GM18909 (cell line): ENCODE results near the gene HLTF.
A peak's percentile ranks its signal among the peaks of the same experiment; 100 is the strongest.

Experiments
- ATAC-seq: cut with Tn5 transposase; IDR thresholded peaks from one replicate; pipeline ENCODE4 v1.9.1; 2021; ENCODE audit warnings: mild to moderate bottlenecking; ENCODE audit not compliant: unreplicated experiment, poor library complexity

Gene HLTF

GRCh38 chr3:149020839-149021252, 65.5 kb downstream of the HLTF start:
- ATAC-seq = no peak

DNA sequence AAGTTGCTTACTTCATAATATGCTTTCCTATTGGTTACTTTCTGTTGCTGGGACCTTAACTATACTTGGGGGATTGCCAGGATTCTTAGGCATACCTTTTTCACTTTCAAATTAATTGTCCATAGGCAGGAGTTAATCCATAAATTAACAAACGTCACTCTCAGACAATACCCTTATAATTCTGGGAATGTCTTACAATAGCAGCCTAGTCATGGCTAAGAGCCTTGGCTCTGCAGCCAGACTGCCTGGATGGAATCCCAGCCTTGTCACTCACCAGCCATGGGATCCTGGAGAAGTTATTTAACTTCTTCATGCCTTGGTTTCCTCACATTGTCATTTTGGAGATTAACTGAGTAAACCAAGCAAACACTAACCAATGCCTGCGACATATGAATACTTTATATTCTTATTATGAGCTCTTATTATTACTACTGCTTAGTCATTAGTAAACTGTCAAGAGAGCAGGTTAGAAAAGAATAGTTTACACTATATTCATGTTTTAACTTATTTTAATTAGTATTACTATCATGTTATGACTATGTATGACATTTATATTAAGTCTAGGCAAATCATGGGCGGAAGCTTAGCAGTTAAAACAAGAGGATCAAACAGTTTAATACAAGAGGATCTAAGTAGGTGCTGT, 66.0 kb downstream of the HLTF start:
- ATAC-seq = no peak

DNA sequence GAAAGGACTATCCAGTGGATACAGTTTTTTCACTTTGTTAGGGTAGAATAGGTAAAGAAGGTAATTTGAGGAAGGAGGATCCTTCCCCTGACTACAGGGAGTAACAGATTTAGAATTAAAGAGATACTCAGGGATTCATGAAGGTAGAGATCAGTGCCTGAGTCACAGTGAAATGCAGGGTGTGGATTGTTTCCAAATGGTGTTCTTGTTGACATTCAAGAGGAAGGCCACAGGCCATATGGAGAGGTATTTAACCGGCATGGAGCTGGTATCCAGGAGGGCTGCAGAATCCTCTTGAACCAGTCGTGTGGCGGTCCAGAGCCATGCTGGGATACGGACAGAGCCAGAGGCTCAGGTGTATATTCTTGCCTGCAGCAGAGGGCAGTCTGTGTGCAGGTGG, 66.8 kb downstream of the HLTF start:
- ATAC-seq = no peak

GRCh38 chr3:149018247-149018646, 68.1 kb downstream of the HLTF start:
- ATAC-seq = no peak

DNA sequence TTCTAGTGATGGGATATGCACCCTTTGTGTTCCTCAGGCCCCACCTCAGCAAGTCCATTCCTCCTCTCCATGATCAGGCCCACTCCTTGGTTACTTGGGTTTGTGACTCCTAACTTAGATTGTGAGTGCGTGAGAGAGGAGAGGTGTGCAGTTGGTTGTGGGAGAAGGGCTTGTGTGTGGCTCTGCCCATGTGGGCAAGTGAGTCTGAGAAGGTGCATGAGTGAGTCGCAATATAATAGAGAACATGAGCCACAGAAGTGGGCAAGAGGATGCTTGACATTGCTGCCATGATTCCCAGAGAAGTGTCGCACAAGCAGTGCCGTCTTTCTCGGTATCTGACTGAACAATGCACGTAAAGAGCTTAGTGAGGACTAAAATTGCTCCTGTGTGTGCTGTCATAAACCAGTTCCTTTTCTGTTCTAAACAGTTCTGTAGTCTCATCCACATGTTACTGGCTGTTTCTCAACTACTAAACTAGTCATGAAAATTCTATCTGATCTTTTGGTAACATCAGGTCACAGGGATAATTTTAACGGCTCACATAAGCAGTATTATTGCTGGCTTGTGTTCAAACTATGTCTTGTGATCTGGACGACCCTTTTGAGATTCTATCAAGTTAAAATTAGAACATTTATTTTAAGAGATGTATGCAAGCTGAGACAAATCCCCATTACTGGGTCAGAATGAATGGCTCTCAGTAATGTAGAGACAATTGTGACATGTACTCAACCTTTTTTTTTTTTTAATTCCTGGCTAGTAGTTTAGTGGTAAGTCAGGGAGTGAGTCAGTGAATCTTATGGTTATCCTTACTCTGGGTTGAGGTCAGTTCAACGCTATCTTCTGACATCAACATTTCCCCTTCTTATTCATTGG, 69.4 kb downstream of the HLTF start:
- no peak for ATAC-seq

DNA sequence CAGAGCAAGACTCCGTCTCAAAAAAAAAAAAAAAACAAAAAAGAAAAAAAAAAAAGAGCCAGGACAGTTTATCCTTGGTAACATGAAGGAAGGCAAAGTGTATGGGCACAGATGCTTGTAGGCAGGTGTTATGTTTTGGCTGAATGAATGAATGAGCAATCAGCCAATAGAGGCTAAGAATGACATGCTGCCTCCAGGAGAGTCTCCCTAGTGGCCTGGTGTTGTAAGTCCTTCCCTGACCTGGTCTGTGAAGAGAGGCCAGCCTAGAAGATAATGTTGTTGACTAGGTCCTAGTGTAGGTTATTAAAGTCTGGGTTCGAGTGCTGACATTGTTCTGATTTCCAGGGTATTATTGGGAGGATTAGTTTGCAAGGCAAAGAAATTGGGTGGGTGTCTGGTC, 70.1 kb downstream of the HLTF start:
- no peak for ATAC-seq

GRCh38 chr3:149015393-149015792, 70.9 kb downstream of the HLTF start:
- ATAC-seq = no peak

DNA sequence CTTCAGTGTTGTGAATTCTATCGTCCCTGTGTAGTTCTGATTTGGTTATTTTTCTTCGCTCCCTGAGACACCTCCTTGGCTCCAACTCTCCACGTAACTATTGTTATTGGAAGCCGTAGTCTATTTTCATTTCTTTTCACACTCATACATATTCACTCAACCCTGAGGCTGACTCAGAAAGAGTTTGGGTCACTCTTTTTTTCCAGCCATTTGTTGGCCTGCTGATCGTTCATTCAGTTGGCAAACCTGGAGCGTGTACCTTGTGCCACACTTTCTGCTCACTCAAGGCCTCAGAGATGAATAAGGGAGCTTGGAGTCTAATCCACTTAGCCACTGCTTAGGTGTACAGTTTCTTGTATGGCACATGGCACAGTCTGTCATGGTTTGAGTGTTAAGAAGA, 72.6 kb downstream of the HLTF start:
- no peak for ATAC-seq

DNA sequence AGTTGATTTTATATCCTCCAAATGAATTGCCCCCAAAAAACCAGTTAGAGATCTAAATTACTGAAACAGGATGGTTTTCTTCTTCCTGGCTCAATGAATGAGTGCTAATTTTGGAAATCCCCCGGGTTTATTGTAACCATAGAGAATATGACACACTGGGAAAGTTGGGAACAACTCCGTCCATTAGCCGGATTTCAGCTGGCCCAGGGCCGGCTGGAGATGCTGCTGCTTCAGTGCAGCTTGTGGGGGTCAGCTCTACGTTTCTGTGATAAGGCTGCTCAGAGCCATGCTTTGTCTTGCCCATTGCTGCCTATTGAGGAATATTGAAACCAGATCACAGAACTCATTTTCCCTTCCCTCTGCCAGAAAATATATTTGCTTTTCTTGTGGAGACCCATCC, 74.7 kb downstream of the HLTF start:
- ATAC-seq = no peak

DNA sequence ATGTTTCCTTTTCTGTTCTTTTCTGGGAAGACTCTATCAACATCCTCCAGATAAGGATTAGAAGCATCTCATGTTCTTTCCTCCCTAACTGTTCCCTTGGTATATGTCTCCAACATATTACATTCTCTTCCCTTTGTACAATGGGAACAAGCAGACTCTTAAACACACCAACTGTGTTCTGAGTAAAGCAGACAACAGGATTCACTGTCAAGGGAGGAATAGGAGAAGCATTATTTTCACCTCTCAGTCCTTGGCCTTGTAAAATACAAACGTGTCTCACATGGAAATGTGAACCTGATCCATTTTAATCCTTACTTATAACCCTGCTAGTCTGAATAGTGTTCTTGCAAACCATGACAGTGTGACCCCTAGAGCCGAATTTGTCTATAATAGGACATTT, 75.4 kb downstream of the HLTF start:
- ATAC-seq = no peak

- ATAC-seq = no peak
Measured at GRCh38 chr3:149010504-149010951, 75.8 kb downstream of the HLTF start.

DNA sequence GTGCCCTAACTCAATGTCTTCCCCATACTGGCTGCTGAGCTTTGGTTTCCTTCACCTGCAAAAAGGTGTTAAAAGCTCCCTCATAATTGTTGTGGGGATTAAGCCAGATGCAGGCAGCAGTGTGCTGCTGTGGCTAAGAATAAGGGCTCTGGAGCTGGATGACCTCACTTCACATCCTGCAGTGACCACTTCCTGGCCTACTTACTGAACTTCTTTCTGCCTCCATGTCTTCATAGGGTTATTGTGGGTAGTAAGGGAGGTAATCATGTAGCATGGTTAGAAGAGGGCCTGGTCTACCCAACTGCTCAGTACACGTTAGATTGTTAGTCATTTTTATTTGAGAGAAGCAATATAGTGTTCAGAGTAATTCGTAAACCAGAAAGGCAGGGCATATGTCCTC, 76.6 kb downstream of the HLTF start:
- peak; percentile 94 for ATAC-seq

DNA sequence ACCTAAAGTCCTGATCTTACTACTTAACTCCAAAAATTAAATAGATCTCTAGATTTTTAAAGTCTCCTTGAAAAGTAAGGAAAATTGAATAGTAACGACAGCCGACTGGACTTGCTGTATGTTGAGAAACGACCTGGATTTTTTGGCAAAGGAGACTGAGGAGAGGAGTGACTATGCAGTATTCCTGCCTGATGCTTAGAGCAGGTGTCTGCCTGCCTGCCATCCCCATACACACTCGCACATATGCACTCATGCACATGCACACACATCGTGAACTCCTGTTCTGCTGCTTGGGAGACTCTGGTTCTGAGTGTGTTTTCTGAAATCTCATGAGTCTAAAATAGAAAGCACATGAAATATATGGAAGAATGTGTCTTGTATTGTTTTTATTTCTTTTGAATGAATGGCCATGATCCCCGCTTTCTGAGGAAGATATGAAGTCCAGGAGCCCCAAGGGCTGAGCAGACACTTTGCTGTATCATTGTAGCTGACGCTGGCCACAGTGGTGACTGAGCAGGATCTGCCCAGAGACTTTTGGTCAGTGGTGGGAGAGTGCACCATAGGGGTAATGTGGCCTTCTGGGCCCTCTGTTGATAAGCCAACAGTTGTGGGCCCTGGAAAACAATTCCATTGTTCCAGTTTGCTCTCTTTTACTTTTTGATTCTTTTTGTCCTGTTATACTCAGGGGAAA, 78.6 kb downstream of the HLTF start:
- ATAC-seq = no peak

DNA sequence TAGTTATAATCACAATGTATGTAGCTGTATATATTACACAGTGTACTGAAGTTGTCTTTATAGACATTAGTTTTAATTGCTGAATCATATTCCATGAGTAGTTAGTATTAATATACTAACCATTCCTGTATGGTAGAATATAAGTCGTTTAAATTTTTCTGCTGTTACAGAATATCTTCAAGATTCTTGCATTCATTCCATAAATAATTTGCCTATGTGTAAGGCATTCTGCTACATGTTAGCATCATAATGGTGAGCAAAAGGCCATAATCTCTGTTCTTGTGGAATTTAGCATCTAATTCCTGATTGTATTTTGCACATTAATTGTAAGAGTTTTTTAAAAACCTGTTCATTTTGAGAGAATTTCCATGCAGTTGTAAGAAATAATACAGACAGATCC, 80.9 kb downstream of the HLTF start:
- ATAC-seq = no peak

- no peak for ATAC-seq
Measured at GRCh38 chr3:149004622-149005021, 81.7 kb downstream of the HLTF start.

DNA sequence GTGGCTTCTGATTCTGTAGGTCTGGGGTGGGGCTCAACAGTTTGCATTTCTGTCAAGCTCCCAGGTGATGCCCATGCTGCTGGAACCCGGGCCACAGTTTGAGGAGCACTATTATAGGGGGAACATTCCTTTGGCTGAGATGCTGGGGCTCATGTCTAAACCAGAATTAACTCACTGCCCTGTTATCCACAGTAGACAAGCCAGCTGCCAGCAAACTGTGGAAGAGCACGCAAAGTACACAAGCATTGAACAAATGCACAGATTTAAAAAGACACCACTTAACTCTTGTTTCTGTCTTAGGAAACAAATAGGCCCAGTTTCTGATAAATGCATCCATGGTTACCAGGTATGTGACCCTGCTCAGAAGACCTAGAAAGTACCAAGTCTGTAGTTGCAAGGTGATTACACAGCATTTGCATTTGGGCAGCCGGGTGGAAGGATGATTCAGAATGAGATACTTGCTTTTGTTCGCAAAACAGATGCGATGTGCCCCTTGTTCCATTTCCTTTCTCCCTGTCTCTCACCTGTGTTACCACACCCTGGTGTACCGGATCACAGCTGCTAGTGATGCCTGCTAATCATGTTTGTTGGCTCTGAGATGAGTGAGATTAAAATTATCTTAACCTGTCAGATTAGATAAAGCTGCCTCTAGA, 82.6 kb downstream of the HLTF start:
- ATAC-seq = peak; percentile 77

DNA sequence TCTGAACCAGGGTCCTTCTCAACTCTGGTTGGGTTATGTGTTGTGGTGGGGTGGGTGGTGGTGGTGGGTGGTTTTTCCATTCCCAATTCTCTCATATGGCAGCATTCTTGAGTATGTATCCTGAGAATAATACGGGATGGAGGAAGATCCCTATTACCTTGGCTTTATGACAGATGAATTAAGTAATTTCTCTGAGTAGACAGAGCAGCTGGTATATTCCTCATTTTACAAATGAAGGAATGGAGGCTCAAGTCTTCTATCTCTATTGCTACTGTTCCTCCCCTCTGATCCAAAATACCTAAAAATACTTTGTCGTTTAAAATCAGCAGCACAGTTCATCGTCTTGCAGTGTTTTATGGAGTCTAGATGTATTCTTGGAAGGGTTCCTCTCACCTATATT, 84.6 kb downstream of the HLTF start:
- no peak for ATAC-seq

- no peak for ATAC-seq
Measured at GRCh38 chr3:149000206-149000745, 86.1 kb downstream of the HLTF start.

DNA sequence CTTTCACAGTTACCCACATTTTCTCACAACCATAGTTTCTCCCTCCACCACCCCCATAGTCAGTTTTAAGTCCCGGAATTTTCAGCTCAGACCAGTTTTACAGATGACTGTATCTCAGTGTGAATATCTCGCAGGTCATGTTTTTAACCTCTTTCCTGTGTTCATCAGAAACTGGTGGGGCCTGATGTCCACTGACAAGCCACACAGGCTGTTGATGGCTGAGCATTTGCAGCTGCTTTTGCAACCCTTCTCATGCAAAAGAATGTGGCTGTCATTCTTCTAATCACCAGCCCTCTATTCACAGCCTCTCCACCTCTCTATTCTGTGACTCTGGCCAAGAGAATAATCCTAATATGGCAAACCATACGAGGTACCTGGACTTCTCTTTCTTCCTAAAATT, 86.5 kb downstream of the HLTF start:
- peak; percentile 45 for ATAC-seq

GRCh38 chr3:148998715-148999423, 87.5 kb downstream of the HLTF start:
- ATAC-seq = peak; percentile 45
